Keratinocyte (primary cell): ENCODE measurements around the gene XBP1.

Experiments
- CTCF ChIP-seq, 3 experiments: IDR thresholded peaks in 1 of 3; conservative IDR thresholded peaks in 1 of 3; optimal IDR thresholded peaks in 1 of 3; 2 replicates in 2 of 3; 3 replicates in 1 of 3; pipeline versions ENCODE3 to v1.5.1; 2011; ENCODE audit warnings: low read length in 3 of 3, mild to moderate bottlenecking in 3 of 3, moderate library complexity in 2 of 3, control low read depth in 1 of 3, inconsistent platforms in 1 of 3; ENCODE audit not compliant: insufficient read depth in 2 of 3; ENCODE audit errors: extremely low read depth in 1 of 3
- EZH2 ChIP-seq: IDR thresholded peaks from one replicate; pipeline ENCODE4 v1.6.1; 2012; ENCODE audit warnings: inconsistent platforms, mild to moderate bottlenecking, low read length, moderate library complexity

DNA sequence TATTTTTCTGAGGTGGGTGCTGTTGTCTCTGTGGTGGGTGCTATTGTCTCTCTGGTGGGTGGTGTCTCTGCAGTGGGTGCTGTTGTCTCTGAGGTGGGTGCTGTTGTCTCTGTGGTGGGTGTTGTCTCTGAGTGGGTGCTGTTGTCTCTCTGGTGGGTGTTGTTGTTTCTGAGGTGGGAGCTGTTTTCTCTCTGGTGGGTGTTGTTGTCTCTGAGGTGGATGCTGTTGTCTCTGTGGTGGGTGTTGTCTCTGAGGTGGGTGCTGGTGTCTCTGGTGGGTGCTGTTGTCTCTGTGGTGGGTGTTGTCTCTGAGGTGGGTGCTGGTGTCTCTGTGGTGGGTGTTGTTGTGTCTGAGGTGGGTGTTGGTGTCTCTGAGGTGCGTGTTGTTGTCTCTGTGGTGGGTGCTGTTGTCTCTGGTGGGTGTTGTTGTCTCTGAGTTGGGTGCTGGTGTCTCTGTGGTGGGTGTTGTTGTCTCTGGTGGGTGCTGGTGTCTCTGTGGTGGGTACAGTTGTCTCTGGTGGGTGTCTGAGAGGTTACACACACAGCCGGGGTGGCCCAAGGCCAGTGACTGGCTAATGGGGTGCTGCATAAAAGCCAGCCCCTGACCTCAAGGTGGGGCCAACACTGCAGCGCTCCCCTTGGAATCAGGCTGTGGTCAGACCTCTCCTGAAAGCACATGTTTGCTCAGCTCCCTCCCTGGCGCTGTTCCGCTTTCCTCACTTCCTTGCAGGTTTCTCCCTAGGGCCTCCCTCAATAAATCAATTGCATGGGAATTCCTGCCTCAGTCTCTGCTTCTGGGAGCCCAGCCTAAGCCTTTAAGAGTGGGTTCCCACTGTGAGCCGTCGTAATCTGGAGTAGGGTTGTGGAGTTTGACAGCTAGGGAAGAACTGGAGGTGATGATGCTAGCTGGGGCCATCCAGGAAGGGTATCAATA, 31.0 kb upstream of the XBP1 start:
- no peak for TF ChIP-seq EZH2
- TF ChIP-seq CTCF (optimal IDR thresholded peaks at IDR 0.05 in 1 of 3, IDR thresholded peaks at IDR 0.05 in 1 of 3, conservative IDR thresholded peaks at IDR 0.05 in 1 of 3; ENCODE audit: extremely low read depth in 1 of 3, insufficient read depth in 2 of 3, low read length in 3 of 3): no peak
